ENCODE measurements around the gene ATP8B1. TPM values are rescaled to one million over a fixed set of nuclear protein-coding genes. Genes with fewer than 3 reads are reported as not detected.

The ATP8B1 gene
- total and polyA plus RNA-seq, 2 donors (not counting 3 experiments of a cell fraction or from before 2014, with no cell fraction given): 49.3 to 100 TPM

DNA sequence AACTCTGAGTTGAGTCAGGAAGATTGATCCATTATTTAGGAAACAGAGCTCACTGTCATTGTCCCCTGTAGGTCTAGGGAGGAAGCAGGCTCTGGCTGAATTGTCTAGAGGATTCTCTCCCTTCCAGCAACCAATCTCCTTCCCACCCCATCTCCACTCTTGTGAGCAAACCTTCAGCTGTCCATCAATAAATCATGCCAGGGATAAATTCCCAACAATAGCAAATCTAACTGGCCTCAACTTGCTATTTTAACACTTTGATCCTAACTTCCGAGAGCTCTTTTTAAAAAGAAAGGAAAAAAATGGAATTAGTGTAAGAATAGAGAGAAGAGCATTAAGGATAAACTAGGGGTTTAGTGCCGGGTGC, 53.5 kb downstream of the ATP8B1 start:
- TF ChIP-seq FOS (IDR thresholded peaks at IDR 0.05; ENCODE audit: borderline replicate concordance, insufficient read depth, low read length) (no peak), GATA2 (IDR thresholded peaks at IDR 0.05; ENCODE audit: insufficient read depth, insufficient read length, low read depth, low read length) (no peak), JUN (IDR thresholded peaks at IDR 0.05; ENCODE audit: borderline replicate concordance, insufficient read depth, insufficient read length, low read depth) (no peak), POLR2AphosphoS5 (IDR thresholded peaks at IDR 0.05; ENCODE audit: insufficient read depth, low read depth, low read length) (no peak), MYC (IDR thresholded peaks at IDR 0.05; ENCODE audit: low read depth, low read length) (no peak), POLR2A (IDR thresholded peaks at IDR 0.05; ENCODE audit: low read depth, low read length) (no peak), EZH2 (IDR thresholded peaks at IDR 0.05; ENCODE audit: borderline replicate concordance, low read depth, low read length, severe bottlenecking) (no peak)
- TF ChIP-seq, protein P1, sequence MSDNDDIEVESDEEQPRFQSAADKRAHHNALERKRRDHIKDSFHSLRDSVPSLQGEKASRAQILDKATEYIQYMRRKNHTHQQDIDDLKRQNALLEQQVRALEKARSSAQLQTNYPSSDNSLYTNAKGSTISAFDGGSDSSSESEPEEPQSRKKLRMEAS (IDR thresholded peaks at IDR 0.05; ENCODE audit: insufficient read depth, insufficient read length): no peak
- TF ChIP-seq, protein P2, sequence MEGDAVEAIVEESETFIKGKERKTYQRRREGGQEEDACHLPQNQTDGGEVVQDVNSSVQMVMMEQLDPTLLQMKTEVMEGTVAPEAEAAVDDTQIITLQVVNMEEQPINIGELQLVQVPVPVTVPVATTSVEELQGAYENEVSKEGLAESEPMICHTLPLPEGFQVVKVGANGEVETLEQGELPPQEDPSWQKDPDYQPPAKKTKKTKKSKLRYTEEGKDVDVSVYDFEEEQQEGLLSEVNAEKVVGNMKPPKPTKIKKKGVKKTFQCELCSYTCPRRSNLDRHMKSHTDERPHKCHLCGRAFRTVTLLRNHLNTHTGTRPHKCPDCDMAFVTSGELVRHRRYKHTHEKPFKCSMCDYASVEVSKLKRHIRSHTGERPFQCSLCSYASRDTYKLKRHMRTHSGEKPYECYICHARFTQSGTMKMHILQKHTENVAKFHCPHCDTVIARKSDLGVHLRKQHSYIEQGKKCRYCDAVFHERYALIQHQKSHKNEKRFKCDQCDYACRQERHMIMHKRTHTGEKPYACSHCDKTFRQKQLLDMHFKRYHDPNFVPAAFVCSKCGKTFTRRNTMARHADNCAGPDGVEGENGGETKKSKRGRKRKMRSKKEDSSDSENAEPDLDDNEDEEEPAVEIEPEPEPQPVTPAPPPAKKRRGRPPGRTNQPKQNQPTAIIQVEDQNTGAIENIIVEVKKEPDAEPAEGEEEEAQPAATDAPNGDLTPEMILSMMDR (IDR thresholded peaks at IDR 0.05; ENCODE audit: extremely low read depth in 1 of 2, insufficient read depth in 1 of 2, low read depth in 1 of 2, low read length in 2 of 2): no peak
- H4K20me1 ChIP-seq (replicated peaks; ENCODE audit: control insufficient read depth, extremely low read depth, insufficient read depth, low read length): no peaks in the 10 kb centered on the region
- no peaks in the 10 kb centered on the region for H3K9me1 ChIP-seq (replicated peaks; ENCODE audit: control insufficient read depth, extremely low read depth, insufficient read depth, low read length)
- ChIA-PET POLR2A (interaction anchor here (0.6 kb wide), 1 partner anchor 20 kb away, joined by 5 read pairs; no protein-coding TSS in a partner anchor), CTCF (interaction anchor here (1.2 kb wide), 1 partner anchor 32 kb away, joined by 3 read pairs; no protein-coding TSS in a partner anchor)
- DNase-seq (ENCODE audit: low read depth, low spot score): no peak
- H3K27ac ChIP-seq (ENCODE audit: insufficient read depth, low read depth, low read length): no peak overlapping the region
- no peak overlapping the region for H3K9ac ChIP-seq (replicated peaks; ENCODE audit: extremely low read depth, insufficient read depth, low read length)
- H3K27me3 ChIP-seq (ENCODE audit: control insufficient read depth in 2 of 2, insufficient read depth in 2 of 2, low read length in 2 of 2): no peaks in the 10 kb centered on the region
- no peaks in the 10 kb centered on the region for H3K9me3 ChIP-seq (replicated peaks; ENCODE audit: control insufficient read depth, insufficient read depth, low read length)
- peaks cover 0 to 3% of the 10 kb centered on the region in 2 experiments for H3K36me3 ChIP-seq (ENCODE audit: control insufficient read depth in 2 of 2, extremely low read depth in 1 of 2, insufficient read depth in 2 of 2, low read length in 2 of 2)
- dilution Hi-C loops (cut with MboI; ENCODE audit: extremely low pct_ligation_motif_present, low sequenced_read_pairs): no loop called here
- FAIRE-seq: no peak
- H3K4me1 ChIP-seq (ENCODE audit: control insufficient read depth, extremely low read depth, insufficient read depth, low read length): peaks cover 26% of the 10 kb centered on the region
- peaks cover 19% of the 10 kb centered on the region for H3K79me2 ChIP-seq (ENCODE audit: control insufficient read depth, insufficient read depth, low read length)
- no peak overlapping the region for H3K4me2 ChIP-seq (ENCODE audit: insufficient read depth, low read length)
- no TSS peak for BruUV-seq (replicated peaks)
- intact Hi-C loops (cut with micrococcal nuclease): no loop called here
- H2AFZ ChIP-seq (ENCODE audit: low read depth, low read length): no peak overlapping the region
- H3K4me3 ChIP-seq (replicated peaks in 1 of 3; ENCODE audit: insufficient read depth in 1 of 3, low read depth in 1 of 3, low read length in 3 of 3): no peak overlapping the region

Measured in endothelial cell of umbilical vein (primary cell).